BJ (cell line): ENCODE results near the gene E2F7. TPM values are rescaled to one million over a fixed set of nuclear protein-coding genes. Genes with fewer than 3 reads are reported as not detected.

ENCODE experiments used
- CTCF ChIA-PET: fragments of 350-600 bp; formaldehyde crosslinking; extraction: SDS; loops from one replicate; lab custom pipeline; 2021; ENCODE audit warnings: antibody characterized with exemption, inconsistent platforms; lab: Yijun Ruan, JAX
- POLR2A ChIA-PET: fragments of 300-600 bp; sonication (Branson Sonifier 250); formaldehyde crosslinking; extraction: SDS; loops from one replicate; lab custom pipeline; 2021; ENCODE audit warnings: antibody characterized with exemption; lab: Charles Lee
- DNase-seq: peaks from one replicate; pipeline ENCODE4 v3.0.0-alpha.2; 2011; ENCODE audit warnings: low read depth
- H3K27me3 ChIP-seq: 2 replicates; pipeline ENCODE4 v1.6.0; 2011; ENCODE audit warnings: low read length; ENCODE audit not compliant: control insufficient read depth, insufficient read depth
- H3K36me3 ChIP-seq: 2 replicates; pipeline ENCODE4 v1.5.1; 2011; ENCODE audit warnings: low read length; ENCODE audit not compliant: control insufficient read depth, insufficient read depth
- H3K4me3 ChIP-seq: 2 replicates; pipeline ENCODE4 v1.5.1; 2011; ENCODE audit warnings: low read depth, mild to moderate bottlenecking, control low read depth, low read length
- polyA plus RNA-seq: library from polyadenylated mRNA; depleted of rRNA; stranded (reverse); fragments of >200 nt; gene quantifications from 2 replicates; pipeline ENCODE4 v1.2.3, GENCODE V29; 2011
- TF ChIP-seq, protein P1 (sequence below): IDR thresholded peaks from 2 replicates; pipeline ENCODE4 v1.5.1; 2011; ENCODE audit warnings: low read depth, mild to moderate bottlenecking, control low read depth, inconsistent platforms, low read length, moderate library complexity; ENCODE audit not compliant: insufficient read depth

E2F7 gene
- polyA plus RNA-seq, 1 experiment, result 3.6 TPM

GRCh38 chr12:77031745-77032144 is 33.6 kb downstream of the E2F7 start:
- CTCF ChIA-PET, result interaction anchor here (0.9 to 4.1 kb wide), 4 partner anchors 10 to 165 kb away, joined by 3 to 20 read pairs (median 7); no protein-coding TSS in a partner anchor
- POLR2A ChIA-PET, result no interaction called here
- TF ChIP-seq, protein P1, sequence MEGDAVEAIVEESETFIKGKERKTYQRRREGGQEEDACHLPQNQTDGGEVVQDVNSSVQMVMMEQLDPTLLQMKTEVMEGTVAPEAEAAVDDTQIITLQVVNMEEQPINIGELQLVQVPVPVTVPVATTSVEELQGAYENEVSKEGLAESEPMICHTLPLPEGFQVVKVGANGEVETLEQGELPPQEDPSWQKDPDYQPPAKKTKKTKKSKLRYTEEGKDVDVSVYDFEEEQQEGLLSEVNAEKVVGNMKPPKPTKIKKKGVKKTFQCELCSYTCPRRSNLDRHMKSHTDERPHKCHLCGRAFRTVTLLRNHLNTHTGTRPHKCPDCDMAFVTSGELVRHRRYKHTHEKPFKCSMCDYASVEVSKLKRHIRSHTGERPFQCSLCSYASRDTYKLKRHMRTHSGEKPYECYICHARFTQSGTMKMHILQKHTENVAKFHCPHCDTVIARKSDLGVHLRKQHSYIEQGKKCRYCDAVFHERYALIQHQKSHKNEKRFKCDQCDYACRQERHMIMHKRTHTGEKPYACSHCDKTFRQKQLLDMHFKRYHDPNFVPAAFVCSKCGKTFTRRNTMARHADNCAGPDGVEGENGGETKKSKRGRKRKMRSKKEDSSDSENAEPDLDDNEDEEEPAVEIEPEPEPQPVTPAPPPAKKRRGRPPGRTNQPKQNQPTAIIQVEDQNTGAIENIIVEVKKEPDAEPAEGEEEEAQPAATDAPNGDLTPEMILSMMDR, result no peak
- DNase-seq, result no peak
- Histone ChIP-seq H3K27me3 (no peaks in the 10 kb centered on the region), H3K36me3 (no peaks in the 10 kb centered on the region; the same call in 1 of the 2 replicates), H3K4me3 (no peak overlapping the region)

- TF ChIP-seq, protein P1, result no peak
- Histone ChIP-seq H3K36me3 (no peaks in the 10 kb centered on the region; the same call in 1 of the 2 replicates), H3K4me3 (no peak overlapping the region), H3K27me3 (no peaks in the 10 kb centered on the region)
- ChIA-PET POLR2A (no interaction called here), CTCF (interaction anchor here (0.7 to 1.2 kb wide), 4 partner anchors 15 to 113 kb away, joined by 3 to 4 read pairs (median 3); no protein-coding TSS in a partner anchor)
- no peak for DNase-seq
Measured at GRCh38 chr12:77025782-77026314, 39.5 kb downstream of the E2F7 start.

- CTCF ChIA-PET, result interaction anchor here (1.0 to 1.1 kb wide), 2 partner anchors 13 to 26 kb away, joined by 3 to 4 read pairs; no protein-coding TSS in a partner anchor
- POLR2A ChIA-PET, result no interaction called here
Measured at GRCh38 chr12:77023501-77023900, 41.9 kb downstream of the E2F7 start.

DNA sequence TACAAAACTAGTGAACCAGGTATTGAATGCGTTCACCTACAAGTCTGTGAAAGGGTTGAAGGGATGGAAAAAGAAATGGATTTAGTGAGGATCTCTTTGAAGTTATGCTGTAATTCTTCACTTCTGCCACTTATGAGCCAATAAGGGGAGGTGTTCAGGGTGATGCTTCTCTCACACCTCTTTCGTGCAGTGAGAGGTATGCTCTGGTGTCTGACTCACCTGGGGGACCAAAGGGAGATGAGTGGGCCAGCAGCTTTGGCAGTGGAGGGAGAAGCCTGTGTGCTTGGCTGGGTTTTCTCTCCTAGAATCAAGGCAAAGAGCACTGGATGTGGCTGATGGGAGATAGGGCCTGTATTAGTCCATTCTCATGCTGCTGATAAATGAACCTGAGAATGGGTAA is 45.4 kb downstream of the E2F7 start:
- ChIA-PET POLR2A (interaction anchor here (0.6 kb wide), 1 partner anchor 363 kb away, joined by 3 read pairs; no protein-coding TSS in a partner anchor), CTCF (interaction anchor here (1.4 to 1.8 kb wide), 2 partner anchors 9 to 12 kb away, joined by 5 to 12 read pairs; no protein-coding TSS in a partner anchor)
- no peak for DNase-seq
- TF ChIP-seq, protein P1, result no peak
- Histone ChIP-seq H3K4me3 (no peak overlapping the region), H3K27me3 (no peaks in the 10 kb centered on the region), H3K36me3 (peaks cover 2% of the 10 kb centered on the region; the same call in 1 of the 2 replicates)

More at GRCh38 chr12:77023501-77023900, 41.9 kb downstream of the E2F7 start:
- Histone ChIP-seq H3K27me3 (no peaks in the 10 kb centered on the region), H3K4me3 (no peak overlapping the region), H3K36me3 (peaks cover 2% of the 10 kb centered on the region; the same call in 1 of the 2 replicates)
- DNase-seq, result no peak
- TF ChIP-seq, protein P1, result no peak

GRCh38 chr12:77016606-77017005 is 48.8 kb downstream of the E2F7 start:
- no peak overlapping the region for H3K4me3 ChIP-seq
- H3K27me3 ChIP-seq, result no peaks in the 10 kb centered on the region
- CTCF ChIA-PET, result no interaction called here
- peaks cover 2% of the 10 kb centered on the region; the same call in 1 of the 2 replicates for H3K36me3 ChIP-seq
- TF ChIP-seq, protein P1, result no peak
- no peak for DNase-seq
- POLR2A ChIA-PET, result no interaction called here
